Activated naive CD8-positive, alpha-beta T cell treated with anti-CD3 and anti-CD28 coated beads, Interleukin-2, amount 50 U/mL, for 24 hours (primary cell): Measurements from ENCODE around the gene KRCC1.
A peak's percentile ranks its signal among the peaks of the same experiment; 100 is the strongest.
"Not testable (repeated sequence)": the region's sequence is repeated elsewhere in the genome, so short reads cannot be mapped to it uniquely, and the experiment has no call there.

ENCODE experiments used
- ATAC-seq: fragments of 150-1000 bp; cut with Tn5 transposase; one replicate; pipeline ENCODE4 v1.10.0; 2021
- DNase-seq: peaks from one replicate; pipeline ENCODE4 v3.0.0; 2021
- H3K27ac Mint-ChIP-seq: one replicate; pipeline ENCODE4 v1.8.0; 2021; ENCODE audit warnings: mild to moderate bottlenecking, mixed read lengths
- H3K27me3 Mint-ChIP-seq: one replicate; pipeline ENCODE4 v1.8.0; 2021; ENCODE audit warnings: mixed read lengths
- H3K36me3 Mint-ChIP-seq: one replicate; pipeline ENCODE4 v1.8.0; 2021; ENCODE audit warnings: low read depth, mixed read lengths
- H3K4me1 Mint-ChIP-seq: one replicate; pipeline ENCODE4 v1.8.0; 2021; ENCODE audit warnings: mixed read lengths
- H3K4me3 Mint-ChIP-seq: one replicate; pipeline ENCODE4 v1.8.0; 2021; ENCODE audit warnings: mild to moderate bottlenecking, moderate library complexity, mixed read lengths
- H3K9me3 Mint-ChIP-seq: one replicate; pipeline ENCODE4 v1.8.0; 2021; ENCODE audit warnings: mixed read lengths

Gene KRCC1

GRCh38 chr2:88066543-88066942 is 11.0 kb upstream of the KRCC1 start:
- no peaks in the 10 kb centered on the region for H3K4me1 Mint-ChIP-seq
- DNase-seq (no peak), ATAC-seq (no peak)
- H3K27ac Mint-ChIP-seq = no peak overlapping the region
- H3K9me3 Mint-ChIP-seq = no peaks in the 10 kb centered on the region
- no peak overlapping the region for H3K4me3 Mint-ChIP-seq
- H3K36me3 Mint-ChIP-seq = no peaks in the 10 kb centered on the region
- no peaks in the 10 kb centered on the region for H3K27me3 Mint-ChIP-seq

GRCh38 chr2:88061295-88061694 is 5.7 kb upstream of the KRCC1 start:
- H3K36me3 Mint-ChIP-seq = no peaks in the 10 kb centered on the region
- DNase-seq (no peak), ATAC-seq (no peak)
- peaks cover 33% of the 10 kb centered on the region for H3K4me1 Mint-ChIP-seq
- no peak overlapping the region for H3K27ac Mint-ChIP-seq
- no peak overlapping the region for H3K4me3 Mint-ChIP-seq
- no peaks in the 10 kb centered on the region for H3K9me3 Mint-ChIP-seq
- no peaks in the 10 kb centered on the region for H3K27me3 Mint-ChIP-seq

- Mint-ChIP-seq H3K27me3 (no peaks in the 10 kb centered on the region), H3K9me3 (no peaks in the 10 kb centered on the region), H3K36me3 (no peaks in the 10 kb centered on the region), H3K4me1 (peaks cover 37% of the 10 kb centered on the region), H3K4me3 (no peak overlapping the region), H3K27ac (no peak overlapping the region)
- ATAC-seq (no peak), DNase-seq (no peak)
These were observed 5.3 kb upstream of the KRCC1 start for GRCh38 chr2:88060907-88061275.

- Mint-ChIP-seq H3K9me3 (no peaks in the 10 kb centered on the region), H3K27ac (no peak overlapping the region), H3K4me1 (peaks cover 40% of the 10 kb centered on the region), H3K36me3 (peaks cover under 1% of the 10 kb centered on the region), H3K27me3 (no peaks in the 10 kb centered on the region), H3K4me3 (no peak overlapping the region)
- peak; percentile 8 for ATAC-seq
- DNase-seq = no peak
These were observed 4.7 kb upstream of the KRCC1 start for GRCh38 chr2:88059979-88060906.

GRCh38 chr2:88058191-88058590 is 2.6 kb upstream of the KRCC1 start:
- no peak overlapping the region for H3K4me3 Mint-ChIP-seq
- no peak for DNase-seq
- H3K9me3 Mint-ChIP-seq = no peaks in the 10 kb centered on the region
- H3K36me3 Mint-ChIP-seq = peaks cover 21% of the 10 kb centered on the region
- no peaks in the 10 kb centered on the region for H3K27me3 Mint-ChIP-seq
- H3K27ac Mint-ChIP-seq = peak overlapping the region; percentile 30
- peaks cover 58% of the 10 kb centered on the region for H3K4me1 Mint-ChIP-seq
- no peak for ATAC-seq

- H3K27me3 Mint-ChIP-seq = no peaks in the 10 kb centered on the region
- H3K27ac Mint-ChIP-seq = peak overlapping the region; percentile 39
- peak; percentile 44 for ATAC-seq
- H3K36me3 Mint-ChIP-seq = peaks cover 27% of the 10 kb centered on the region
- no peak for DNase-seq
- H3K9me3 Mint-ChIP-seq = no peaks in the 10 kb centered on the region
- peak overlapping the region; percentile 99 for H3K4me3 Mint-ChIP-seq
- peaks cover 66% of the 10 kb centered on the region for H3K4me1 Mint-ChIP-seq
These were observed 1.9 kb upstream of the KRCC1 start for GRCh38 chr2:88057437-88057844.

GRCh38 chr2:88054782-88055370 is 707 bp downstream of the KRCC1 start:
- no peaks in the 10 kb centered on the region for H3K27me3 Mint-ChIP-seq
- no peaks in the 10 kb centered on the region for H3K9me3 Mint-ChIP-seq
- peaks cover 40% of the 10 kb centered on the region for H3K36me3 Mint-ChIP-seq
- peak overlapping the region; percentile 99 for H3K27ac Mint-ChIP-seq
- peaks cover 77% of the 10 kb centered on the region for H3K4me1 Mint-ChIP-seq
- H3K4me3 Mint-ChIP-seq = peak overlapping the region; percentile 99
- no peak for DNase-seq
- ATAC-seq = no peak

- ATAC-seq = no peak
- Mint-ChIP-seq H3K36me3 (peaks cover 46% of the 10 kb centered on the region), H3K27ac (peak overlapping the region; percentile 99)
These were observed 1.4 kb downstream of the KRCC1 start for GRCh38 chr2:88053934-88054781.

GRCh38 chr2:88053296-88053695 is 2.3 kb downstream of the KRCC1 start:
- H3K4me3 Mint-ChIP-seq = peak overlapping the region; percentile 99
- H3K4me1 Mint-ChIP-seq = peaks cover 80% of the 10 kb centered on the region
- H3K36me3 Mint-ChIP-seq = peaks cover 54% of the 10 kb centered on the region
- peak overlapping the region; percentile 99 for H3K27ac Mint-ChIP-seq
- no peaks in the 10 kb centered on the region for H3K27me3 Mint-ChIP-seq
- no peaks in the 10 kb centered on the region for H3K9me3 Mint-ChIP-seq
- ATAC-seq (no peak), DNase-seq (no peak)

More at GRCh38 chr2:88053934-88054781, 1.4 kb downstream of the KRCC1 start:
- H3K4me3 Mint-ChIP-seq = peak overlapping the region; percentile 99
- DNase-seq = no peak
- H3K9me3 Mint-ChIP-seq = no peaks in the 10 kb centered on the region
- no peaks in the 10 kb centered on the region for H3K27me3 Mint-ChIP-seq
- peaks cover 83% of the 10 kb centered on the region for H3K4me1 Mint-ChIP-seq

- peaks cover 75% of the 10 kb centered on the region for H3K4me1 Mint-ChIP-seq
- peak overlapping the region; percentile 99 for H3K27ac Mint-ChIP-seq
- DNase-seq (no peak), ATAC-seq (no peak)
- H3K4me3 Mint-ChIP-seq = no peak overlapping the region
- no peaks in the 10 kb centered on the region for H3K9me3 Mint-ChIP-seq
- no peaks in the 10 kb centered on the region for H3K27me3 Mint-ChIP-seq
- peaks cover 54% of the 10 kb centered on the region for H3K36me3 Mint-ChIP-seq
These were observed 3.8 kb downstream of the KRCC1 start for GRCh38 chr2:88051792-88052191.

- Mint-ChIP-seq H3K9me3 (no peaks in the 10 kb centered on the region), H3K27me3 (no peaks in the 10 kb centered on the region), H3K4me1 (peaks cover 77% of the 10 kb centered on the region), H3K27ac (peak overlapping the region; percentile 31), H3K36me3 (peaks cover 53% of the 10 kb centered on the region), H3K4me3 (no peak overlapping the region)
- no peak for ATAC-seq
- no peak for DNase-seq
These were observed 6.0 kb downstream of the KRCC1 start for GRCh38 chr2:88049622-88050021.

- no peak overlapping the region for H3K27ac Mint-ChIP-seq
- no peak overlapping the region for H3K4me3 Mint-ChIP-seq
- peaks cover 67% of the 10 kb centered on the region for H3K4me1 Mint-ChIP-seq
- no peak for DNase-seq
- H3K27me3 Mint-ChIP-seq = no peaks in the 10 kb centered on the region
- ATAC-seq = no peak
- H3K9me3 Mint-ChIP-seq = no peaks in the 10 kb centered on the region
- H3K36me3 Mint-ChIP-seq = peaks cover 42% of the 10 kb centered on the region
These were observed 7.0 kb downstream of the KRCC1 start for GRCh38 chr2:88048541-88048940.

- peaks cover 58% of the 10 kb centered on the region for H3K4me1 Mint-ChIP-seq
- not testable (repeated sequence) for H3K4me3 Mint-ChIP-seq, H3K27ac Mint-ChIP-seq, ATAC-seq, DNase-seq, H3K27me3 Mint-ChIP-seq, H3K9me3 Mint-ChIP-seq
- peaks cover 22% of the 10 kb centered on the region for H3K36me3 Mint-ChIP-seq
These were observed 10.0 kb downstream of the KRCC1 start for GRCh38 chr2:88045561-88045960.

GRCh38 chr2:88042476-88042875 is 13.1 kb downstream of the KRCC1 start:
- H3K4me3 Mint-ChIP-seq = no peak overlapping the region
- H3K27me3 Mint-ChIP-seq = no peaks in the 10 kb centered on the region
- H3K4me1 Mint-ChIP-seq = peaks cover 65% of the 10 kb centered on the region
- H3K27ac Mint-ChIP-seq = no peak overlapping the region
- ATAC-seq = no peak
- H3K9me3 Mint-ChIP-seq = peaks cover 10% of the 10 kb centered on the region
- DNase-seq = no peak
- peaks cover 13% of the 10 kb centered on the region for H3K36me3 Mint-ChIP-seq
